Small intestine (tissue), 7 donors: ENCODE measurements around the gene ILKAP. TPM values are rescaled to one million over a fixed set of nuclear protein-coding genes. Genes with fewer than 3 reads are reported as not detected.

Experiments used
- DNase-seq, 2 donors: peaks; one replicate each; pipeline versions ENCODE4 v3.0.0 to v3.0.0-alpha.2; 2013
- FAIRE-seq: peaks from 2 replicates; lab custom pipeline; 2012; peaks lifted over from hg19 to GRCh38; lab: Jason Lieb, UNC
- H3K27ac ChIP-seq, 3 donors: one replicate each; pipeline ENCODE4 v1.5.1; 2013; ENCODE audit warnings: low read length in 2 of 3, mild to moderate bottlenecking in 2 of 3, control low read depth in 1 of 3, inconsistent platforms in 1 of 3, low read depth in 1 of 3, moderate library complexity in 1 of 3
- H3K27me3 ChIP-seq, 3 donors: one replicate each; pipeline ENCODE4 v1.6.1; 2013; ENCODE audit warnings: low read length in 3 of 3, inconsistent platforms in 1 of 3; ENCODE audit not compliant: control insufficient read depth in 3 of 3, insufficient read depth in 3 of 3
- H3K36me3 ChIP-seq, 3 donors: one replicate each; pipeline ENCODE4 v1.6.1; 2013; ENCODE audit warnings: low read length in 3 of 3, inconsistent platforms in 1 of 3, low read depth in 1 of 3, mild to moderate bottlenecking in 1 of 3, moderate library complexity in 1 of 3; ENCODE audit not compliant: control insufficient read depth in 3 of 3, insufficient read depth in 2 of 3
- H3K4me1 ChIP-seq, 3 donors: one replicate each; pipeline ENCODE4 v1.6.1; 2013; ENCODE audit warnings: low read length in 2 of 3, inconsistent platforms in 1 of 3, low read depth in 1 of 3, mild to moderate bottlenecking in 1 of 3, moderate library complexity in 1 of 3; ENCODE audit not compliant: control insufficient read depth in 3 of 3, insufficient read depth in 2 of 3
- H3K4me3 ChIP-seq, 3 donors: one replicate each; pipeline ENCODE4 v1.5.1; 2013; ENCODE audit warnings: low read length in 3 of 3, control low read depth in 1 of 3, inconsistent platforms in 1 of 3, low read depth in 1 of 3, mild to moderate bottlenecking in 1 of 3, moderate library complexity in 1 of 3
- H3K9me3 ChIP-seq, 2 donors: one replicate each; pipeline ENCODE4 v1.6.1; 2013; ENCODE audit warnings: low read depth in 1 of 2, low read length in 1 of 2; ENCODE audit not compliant: control insufficient read depth in 2 of 2, insufficient read depth in 1 of 2
- WGBS, 3 donors: extraction: QIAGEN DNeasy Blood & Tissue Kit; methylation state at CpG; one replicate each; pipeline ENCODE4 v1.1.7; 2013; 5-methylcytosine and 5-hydroxymethylcytosine counted together
- polyA plus RNA-seq, 4 donors: library from polyadenylated mRNA; stranded (reverse) in 3 of 4; unstranded in 1 of 4; fragments of 200-250 nt in 3 of 4; fragments of 120-200 nt in 1 of 4; gene quantifications; one replicate each; pipeline versions ENCODE4 v1.2.1 to v1.2.3, GENCODE V29; 2013
- donor health status: healthy with polysubstance abuse.
- donor health status: control.
- donor health status: control.
- donor health status: Bipolar disorder and iron deficiency.
- donor health status: healthy.

Gene ILKAP
- polyA plus RNA-seq, 4 donors: 37.6 to 66.0 (median 46.8) TPM

DNA sequence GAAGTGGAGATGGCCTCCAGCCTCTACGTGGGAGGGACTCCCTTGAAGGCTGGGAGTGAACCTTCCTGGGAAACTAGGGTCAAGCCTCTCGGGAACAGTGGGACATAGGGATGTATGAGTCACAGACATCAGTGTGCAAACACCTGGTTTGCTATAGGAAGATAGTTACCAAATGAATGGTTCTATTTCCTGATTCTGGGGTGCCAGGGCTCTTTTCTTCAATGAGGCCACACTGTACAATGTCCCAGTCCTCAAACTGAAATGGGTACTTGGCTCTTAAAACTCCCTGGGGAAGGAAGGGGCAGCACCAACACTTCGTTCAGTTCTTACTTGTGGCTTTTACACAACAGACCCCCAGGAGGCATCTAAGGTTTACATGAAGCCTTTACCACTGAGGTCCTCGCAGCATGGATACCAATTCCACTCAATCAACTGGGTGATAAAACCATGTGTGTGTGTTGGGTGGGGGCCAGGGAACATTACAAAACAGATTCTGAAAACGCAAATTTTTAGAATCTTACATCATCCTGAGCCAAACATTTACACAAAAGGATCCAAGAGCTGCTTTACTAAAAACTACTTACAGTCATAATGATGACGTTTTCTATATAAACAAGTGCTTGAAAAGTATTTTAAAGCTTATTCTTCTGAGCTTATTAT, 34.3 kb downstream of the ILKAP start:
- FAIRE-seq: no peak
- Histone ChIP-seq H3K27ac (peak overlapping the region in 2 of 3 donors; percentile 54 to 83), H3K4me3 (no peak overlapping the region), H3K4me1 (peaks cover 0 to 3% (median 0%) of the 10 kb centered on the region in 3 donors), H3K27me3 (peaks cover 0 to 2% (median 0%) of the 10 kb centered on the region in 3 donors), H3K9me3 (no peaks in the 10 kb centered on the region), H3K36me3 (peaks cover 2 to 72% (median 14%) of the 10 kb centered on the region in 3 donors)
- WGBS, 3 donors: 58 to 74% (median 71%) methylated on average over 6 of the region's 6 CpGs
- no peak for DNase-seq

DNA sequence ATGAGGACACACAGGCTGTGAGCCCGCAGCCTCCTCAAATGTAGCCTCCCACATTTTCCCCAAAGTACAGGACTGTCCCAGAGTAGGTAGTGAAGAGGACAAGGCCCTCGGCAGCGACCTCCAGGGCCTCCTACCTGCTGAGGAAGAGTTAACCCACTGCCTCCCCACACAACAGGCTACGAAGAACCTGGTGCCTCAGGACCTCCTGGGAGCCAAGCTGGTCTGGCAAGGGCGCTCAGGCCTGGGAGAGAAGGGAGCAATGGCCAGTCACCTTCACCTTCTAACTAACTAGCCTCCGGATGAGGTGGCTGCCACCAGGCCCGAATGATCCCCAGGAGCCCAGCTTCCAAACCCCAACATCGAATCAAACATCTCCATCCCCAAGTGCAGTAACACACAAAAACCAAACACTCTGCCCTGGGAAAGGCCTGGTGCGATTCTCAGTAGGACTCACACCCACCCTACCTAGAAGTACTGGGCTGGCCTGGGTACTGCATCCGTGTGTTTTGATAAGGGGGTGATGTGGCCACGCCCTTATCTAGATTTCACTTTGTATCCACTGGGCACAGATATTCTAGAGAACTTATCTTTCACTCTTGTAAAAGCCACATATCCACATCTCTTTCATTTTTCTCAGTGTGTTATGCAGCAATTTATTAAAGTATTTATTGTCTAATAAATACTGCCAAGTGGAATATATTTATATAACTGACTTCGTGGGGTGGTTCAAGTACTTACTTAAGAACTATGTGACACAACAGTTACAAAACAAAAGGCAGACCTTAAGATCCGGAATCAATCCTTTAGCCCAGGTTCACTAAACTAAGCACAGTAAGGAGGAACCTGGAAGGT, 35.1 kb downstream of the ILKAP start:
- H3K4me1 ChIP-seq: peaks cover 0 to 3% (median 0%) of the 10 kb centered on the region in 3 donors
- H3K27me3 ChIP-seq: peaks cover 0 to 5% (median 3%) of the 10 kb centered on the region in 3 donors
- H3K36me3 ChIP-seq: peaks cover 2 to 67% (median 13%) of the 10 kb centered on the region in 3 donors
- DNase-seq: no peak
- FAIRE-seq: no peak
- peak overlapping the region in 1 of 3 donors; percentile 83 for H3K27ac ChIP-seq
- no peak overlapping the region for H3K4me3 ChIP-seq
- H3K9me3 ChIP-seq: no peaks in the 10 kb centered on the region
- 81 to 85% (median 84%) methylated on average over 13 of the region's 13 CpGs for WGBS, 3 donors

DNA sequence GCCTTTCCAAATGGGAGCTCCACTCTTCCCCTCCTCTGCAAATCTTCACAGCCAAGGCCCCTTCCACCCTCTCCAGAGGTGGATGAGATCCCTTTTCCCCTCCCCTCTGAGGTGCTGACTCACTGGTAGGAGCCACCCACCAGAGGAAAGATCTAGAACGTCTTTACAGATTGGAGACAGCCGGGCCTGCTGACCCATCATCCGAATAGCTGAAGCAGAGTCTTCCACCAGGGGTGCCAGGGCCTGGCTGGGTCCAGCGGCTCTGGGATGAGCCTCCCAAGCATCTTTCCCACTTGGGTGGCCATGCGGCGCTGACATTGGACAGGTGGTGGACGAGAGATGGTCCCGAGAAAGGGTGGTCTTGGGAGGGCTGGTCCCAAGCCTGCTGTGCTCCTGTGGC, 35.7 kb downstream of the ILKAP start:
- H3K27me3 ChIP-seq: peaks cover 2 to 10% (median 7%) of the 10 kb centered on the region in 3 donors
- FAIRE-seq: no peak
- WGBS, 3 donors: 81 to 86% (median 84%) methylated on average over 8 of the region's 8 CpGs
- peaks cover 2 to 60% (median 10%) of the 10 kb centered on the region in 3 donors for H3K36me3 ChIP-seq
- no peak overlapping the region for H3K4me3 ChIP-seq
- peaks cover 0 to 3% (median 0%) of the 10 kb centered on the region in 3 donors for H3K4me1 ChIP-seq
- H3K9me3 ChIP-seq: no peaks in the 10 kb centered on the region
- no peak overlapping the region for H3K27ac ChIP-seq
- DNase-seq: no peak

DNA sequence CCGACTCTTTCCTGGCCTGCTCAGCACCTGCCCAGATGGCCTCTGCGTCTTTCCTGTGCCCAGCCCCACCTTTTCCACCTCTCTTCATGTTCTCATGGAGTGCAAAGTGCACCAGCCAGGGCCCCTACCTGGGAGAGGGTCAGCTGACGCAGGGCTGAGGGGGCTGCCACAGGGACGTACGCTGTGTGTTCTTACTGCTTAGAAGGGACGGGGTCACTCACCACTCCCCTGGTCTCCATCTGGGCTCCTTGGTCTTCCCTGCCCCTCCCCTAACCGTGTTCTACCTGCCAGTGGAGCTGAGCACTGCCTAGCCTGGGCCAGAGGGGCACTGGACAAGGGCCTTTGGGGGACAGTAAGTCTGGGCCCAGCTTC, 36.2 kb downstream of the ILKAP start:
- DNase-seq (no peak), FAIRE-seq (no peak)
- peaks cover 0 to 3% (median 0%) of the 10 kb centered on the region in 3 donors for H3K4me1 ChIP-seq
- peaks cover 2 to 14% (median 7%) of the 10 kb centered on the region in 3 donors for H3K27me3 ChIP-seq
- WGBS, 3 donors: 66 to 85% (median 71%) methylated on average over 7 of the region's 7 CpGs
- H3K27ac ChIP-seq: no peak overlapping the region
- H3K4me3 ChIP-seq: no peak overlapping the region
- no peaks in the 10 kb centered on the region for H3K9me3 ChIP-seq
- H3K36me3 ChIP-seq: peaks cover 2 to 56% (median 6%) of the 10 kb centered on the region in 3 donors

DNA sequence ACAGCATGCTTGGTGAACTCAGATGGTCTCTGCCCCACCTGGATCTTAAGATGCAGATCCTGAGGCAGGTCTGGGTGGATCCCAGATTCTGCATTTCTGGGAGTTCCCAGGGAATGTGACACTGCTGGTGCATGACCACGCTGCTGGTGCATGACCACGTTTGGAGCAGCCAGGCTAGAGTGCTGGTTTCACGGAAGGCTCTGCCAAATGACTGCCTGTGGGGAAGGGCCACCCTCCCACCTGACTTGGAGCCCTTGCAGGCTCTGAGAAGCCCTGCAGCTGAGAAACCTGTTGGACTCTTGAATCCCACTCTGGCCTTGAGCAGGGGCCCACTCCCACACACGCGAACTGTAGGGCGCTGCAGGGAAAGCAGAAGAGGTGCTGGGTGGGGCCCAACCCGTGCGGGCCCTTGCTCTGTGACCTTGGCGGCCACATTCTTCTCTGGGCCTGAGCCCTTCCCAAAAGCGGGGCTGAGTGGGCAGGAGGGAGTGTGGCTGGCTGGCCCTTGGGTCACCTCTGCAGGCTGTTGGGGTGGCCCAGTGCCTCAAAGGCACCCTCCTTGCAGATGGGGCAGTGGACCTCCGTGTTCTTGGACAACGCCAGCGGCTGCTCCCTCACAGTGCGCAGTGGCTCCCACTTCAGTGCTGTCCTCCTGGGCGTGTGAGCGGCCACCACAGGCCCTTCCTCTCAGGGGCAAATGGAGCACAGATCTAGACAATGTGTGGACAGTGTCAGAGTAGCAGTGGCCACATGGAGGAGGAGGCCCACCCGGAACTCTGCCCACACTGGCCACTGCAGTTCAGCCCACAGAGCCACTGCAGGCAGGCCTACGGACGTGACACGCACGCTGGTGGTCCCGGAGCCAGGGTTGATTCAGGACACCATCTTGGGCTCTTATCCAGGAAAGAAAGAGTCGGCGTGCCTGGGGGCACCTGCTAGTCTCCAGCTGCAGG, 36.8 kb downstream of the ILKAP start:
- Histone ChIP-seq H3K9me3 (no peaks in the 10 kb centered on the region), H3K36me3 (peaks cover 2 to 49% (median 3%) of the 10 kb centered on the region in 3 donors), H3K27ac (no peak overlapping the region), H3K4me3 (no peak overlapping the region), H3K27me3 (peaks cover 2 to 20% (median 7%) of the 10 kb centered on the region in 3 donors), H3K4me1 (peaks cover 0 to 3% (median 0%) of the 10 kb centered on the region in 3 donors)
- FAIRE-seq: no peak
- 76 to 84% (median 81%) methylated on average over 24 of the region's 24 CpGs for WGBS, 3 donors
- no peak for DNase-seq

DNA sequence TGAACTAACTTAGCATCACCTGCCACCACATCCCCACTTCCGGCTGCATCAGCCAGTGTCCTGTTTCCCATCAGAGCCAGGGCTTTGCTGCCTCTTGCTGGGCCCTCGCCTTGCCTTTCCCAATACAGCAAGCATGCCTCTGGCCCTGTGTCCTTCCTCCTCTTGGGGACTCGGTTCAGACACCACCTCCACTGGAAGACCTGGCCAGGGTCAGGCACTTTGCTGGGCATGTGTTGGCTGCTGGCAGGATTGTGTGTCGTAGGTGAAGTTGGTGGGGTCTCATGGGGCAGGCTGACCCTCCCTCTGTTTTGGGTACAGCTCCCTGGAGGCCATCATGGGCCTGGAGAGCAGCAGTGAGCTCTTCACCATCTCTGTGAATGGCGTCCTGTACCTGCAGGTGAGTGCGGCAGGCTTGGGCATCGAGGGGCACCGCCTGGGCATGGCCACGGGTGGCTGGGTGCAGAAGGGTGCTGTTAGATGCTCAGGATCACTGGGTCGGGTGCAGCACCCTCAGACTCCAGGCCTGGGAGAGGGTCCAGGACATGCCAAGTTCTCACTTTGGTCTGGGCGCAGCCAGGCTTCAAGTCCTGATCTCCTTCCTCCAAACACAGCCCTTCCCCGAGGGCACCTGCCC, 38.1 kb downstream of the ILKAP start:
- Histone ChIP-seq H3K27ac (no peak overlapping the region), H3K4me1 (peaks cover 0 to 3% (median 0%) of the 10 kb centered on the region in 3 donors), H3K27me3 (peaks cover 2 to 32% (median 7%) of the 10 kb centered on the region in 3 donors), H3K36me3 (peaks cover 2 to 41% (median 3%) of the 10 kb centered on the region in 3 donors), H3K9me3 (no peaks in the 10 kb centered on the region), H3K4me3 (no peak overlapping the region)
- DNase-seq: no peak
- 87 to 94% (median 90%) methylated on average over 12 of the region's 12 CpGs for WGBS, 3 donors
- FAIRE-seq: no peak

DNA sequence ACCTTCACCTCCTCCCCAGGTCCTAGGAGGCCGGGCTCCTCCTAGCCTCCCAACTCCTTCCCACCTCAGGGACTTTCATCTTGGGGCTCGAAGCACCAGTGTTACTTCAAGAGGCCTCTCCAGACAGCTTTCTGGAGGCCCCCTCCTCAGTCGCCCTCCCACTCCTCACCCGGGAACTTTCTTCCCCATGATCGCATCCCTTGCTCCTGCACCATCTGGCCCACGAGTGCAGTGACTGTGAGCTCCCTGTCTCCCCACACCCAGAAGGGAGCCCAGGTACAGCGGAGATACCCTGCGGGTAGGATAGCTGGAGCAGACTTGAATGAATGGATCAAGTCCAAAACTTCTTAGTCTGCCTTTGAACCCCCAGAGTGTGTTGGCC, 38.6 kb downstream of the ILKAP start:
- peaks cover under 1 to 36% (median 2%) of the 10 kb centered on the region in 3 donors for H3K36me3 ChIP-seq
- no peak overlapping the region for H3K4me3 ChIP-seq
- no peaks in the 10 kb centered on the region for H3K9me3 ChIP-seq
- no peak overlapping the region for H3K27ac ChIP-seq
- H3K27me3 ChIP-seq: peaks cover 2 to 37% (median 7%) of the 10 kb centered on the region in 3 donors
- FAIRE-seq (no peak), DNase-seq (no peak)
- peaks cover 0 to 3% (median 0%) of the 10 kb centered on the region in 3 donors for H3K4me1 ChIP-seq
- 84 to 93% (median 87%) methylated on average over 8 of the region's 8 CpGs for WGBS, 3 donors
